Cardiac muscle cell (in vitro differentiated cells and primary cell): ENCODE results near the gene STARD8. TPM values are rescaled to one million over a fixed set of nuclear protein-coding genes. Genes with fewer than 3 reads are reported as not detected.
"Not testable (repeated sequence)": the region's sequence is repeated elsewhere in the genome, so short reads cannot be mapped to it uniquely, and the experiment has no call there.

Experiments
- DNase-seq, 2 donors: peaks; one replicate each; pipeline versions ENCODE4 v3.0.0 to v3.0.0-alpha.2; 2010 to 2017; ENCODE audit warnings: low read depth in 1 of 2, low spot score in 1 of 2
- H3K27ac ChIP-seq: fragments of 200-600 bp; sonication (generic); 2 replicates; pipeline ENCODE4 v1.5.1; 2016
- H3K27me3 ChIP-seq: fragments of 200-600 bp; sonication (generic); 2 replicates; pipeline ENCODE4 v1.6.0; 2016; ENCODE audit warnings: control low read depth
- H3K36me3 ChIP-seq: fragments of 200-600 bp; sonication (generic); 2 replicates; pipeline ENCODE4 v1.5.1; 2016; ENCODE audit warnings: control low read depth
- H3K4me1 ChIP-seq: fragments of 200-600 bp; sonication (generic); 2 replicates; pipeline ENCODE4 v1.8.1; 2017; ENCODE audit warnings: low read depth, mild to moderate bottlenecking, mixed run types
- H3K4me3 ChIP-seq: fragments of 200-600 bp; sonication (generic); 2 replicates; pipeline ENCODE4 v1.5.1; 2016; ENCODE audit warnings: mild to moderate bottlenecking
- H3K9me3 ChIP-seq: fragments of 200-600 bp; sonication (generic); 2 replicates; pipeline ENCODE4 v1.5.1; 2017; ENCODE audit warnings: low read depth, mild to moderate bottlenecking, control low read depth
- CTCF ChIP-seq: IDR thresholded peaks from 2 replicates; pipeline ENCODE4 v1.5.1; 2012; ENCODE audit warnings: low read depth, mild to moderate bottlenecking, low read length
- polyA plus RNA-seq: library from polyadenylated mRNA; unstranded; fragments of >200 nt; fragmentation: Nextera tagmentation; extraction: Ambion mirVana; gene quantifications from 2 replicates; pipeline ENCODE4 v1.2.1, GENCODE V29; 2016
- total RNA-seq: library from RNA; depleted of rRNA; stranded (reverse); fragments of >200 nt; gene quantifications from 2 replicates; pipeline ENCODE4 v1.2.3, GENCODE V29; 2016

The STARD8 gene, protein sequence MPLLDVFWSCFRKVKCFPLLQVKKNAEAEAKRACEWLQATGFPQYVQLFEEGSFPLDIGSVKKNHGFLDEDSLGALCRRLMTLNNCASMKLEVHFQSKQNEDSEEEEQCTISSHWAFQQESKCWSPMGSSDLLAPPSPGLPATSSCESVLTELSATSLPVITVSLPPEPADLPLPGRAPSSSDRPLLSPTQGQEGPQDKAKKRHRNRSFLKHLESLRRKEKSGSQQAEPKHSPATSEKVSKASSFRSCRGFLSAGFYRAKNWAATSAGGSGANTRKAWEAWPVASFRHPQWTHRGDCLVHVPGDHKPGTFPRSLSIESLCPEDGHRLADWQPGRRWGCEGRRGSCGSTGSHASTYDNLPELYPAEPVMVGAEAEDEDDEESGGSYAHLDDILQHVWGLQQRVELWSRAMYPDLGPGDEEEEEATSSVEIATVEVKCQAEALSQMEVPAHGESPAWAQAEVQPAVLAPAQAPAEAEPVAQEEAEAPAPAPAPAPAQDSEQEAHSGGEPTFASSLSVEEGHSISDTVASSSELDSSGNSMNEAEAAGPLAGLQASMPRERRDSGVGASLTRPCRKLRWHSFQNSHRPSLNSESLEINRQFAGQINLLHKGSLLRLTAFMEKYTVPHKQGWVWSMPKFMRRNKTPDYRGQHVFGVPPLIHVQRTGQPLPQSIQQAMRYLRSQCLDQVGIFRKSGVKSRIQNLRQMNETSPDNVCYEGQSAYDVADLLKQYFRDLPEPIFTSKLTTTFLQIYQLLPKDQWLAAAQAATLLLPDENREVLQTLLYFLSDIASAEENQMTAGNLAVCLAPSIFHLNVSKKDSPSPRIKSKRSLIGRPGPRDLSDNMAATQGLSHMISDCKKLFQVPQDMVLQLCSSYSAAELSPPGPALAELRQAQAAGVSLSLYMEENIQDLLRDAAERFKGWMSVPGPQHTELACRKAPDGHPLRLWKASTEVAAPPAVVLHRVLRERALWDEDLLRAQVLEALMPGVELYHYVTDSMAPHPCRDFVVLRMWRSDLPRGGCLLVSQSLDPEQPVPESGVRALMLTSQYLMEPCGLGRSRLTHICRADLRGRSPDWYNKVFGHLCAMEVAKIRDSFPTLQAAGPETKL
- total RNA-seq (1.9 TPM in 2 replicates), polyA plus RNA-seq (0.60 and 0.91 TPM in 2 replicates)

DNA sequence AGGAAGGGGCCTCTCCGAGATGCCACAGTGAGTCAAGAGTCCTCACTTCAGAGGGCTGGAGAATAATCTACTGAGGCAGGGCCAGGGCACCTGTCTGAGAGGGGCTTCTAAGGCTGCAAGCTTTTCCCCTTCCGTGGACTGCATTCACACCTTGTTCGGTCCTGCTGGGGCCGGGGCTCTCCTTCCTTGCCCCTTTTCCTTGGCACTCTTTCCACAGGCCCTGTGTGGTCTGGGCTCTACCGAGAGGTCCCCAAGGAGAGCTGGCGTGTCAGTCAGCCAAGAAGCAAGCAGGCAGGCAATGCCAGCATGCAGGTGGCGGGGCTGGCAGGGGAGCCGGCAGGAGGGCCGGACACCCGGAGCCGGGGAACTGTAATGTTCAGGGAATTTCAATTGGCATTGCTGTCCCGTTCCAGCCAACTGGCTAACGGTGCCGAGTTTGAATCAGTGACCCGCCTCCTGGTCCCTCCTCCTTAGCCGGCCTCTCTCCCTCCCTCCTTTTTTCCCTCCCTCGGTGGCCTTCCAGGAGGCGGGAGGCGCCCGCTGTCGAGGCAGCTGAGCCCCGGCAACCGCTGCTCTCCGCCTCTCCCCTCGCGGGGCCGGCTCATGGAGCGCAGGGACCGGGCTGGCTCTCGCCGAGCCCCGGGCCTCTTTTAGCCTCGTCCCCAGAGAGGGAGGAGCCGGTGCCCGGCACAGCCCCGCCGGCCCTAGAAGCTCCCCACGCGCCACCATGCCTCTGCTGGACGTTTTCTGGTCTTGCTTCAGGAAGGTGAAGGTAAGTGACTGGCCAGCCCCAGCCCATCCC, at the start of gene STARD8:
Gene STARD8, plus strand, starts transcription at position 511 of the 802 bp plus-strand sequence. Its CDS starts 217 bp downstream, at position 728.
- H3K36me3 ChIP-seq = no peaks in the 10 kb centered on the region
- no peak for TF ChIP-seq CTCF
- no peaks in the 10 kb centered on the region for H3K4me1 ChIP-seq
- no peaks in the 10 kb centered on the region for H3K9me3 ChIP-seq
- no peak within 1 kb of the TSS for H3K27ac ChIP-seq
- no peak within 1 kb of the TSS for H3K4me3 ChIP-seq
- no peaks in the 10 kb centered on the region for H3K27me3 ChIP-seq
- peak; percentile 49 to 66 for DNase-seq

DNA sequence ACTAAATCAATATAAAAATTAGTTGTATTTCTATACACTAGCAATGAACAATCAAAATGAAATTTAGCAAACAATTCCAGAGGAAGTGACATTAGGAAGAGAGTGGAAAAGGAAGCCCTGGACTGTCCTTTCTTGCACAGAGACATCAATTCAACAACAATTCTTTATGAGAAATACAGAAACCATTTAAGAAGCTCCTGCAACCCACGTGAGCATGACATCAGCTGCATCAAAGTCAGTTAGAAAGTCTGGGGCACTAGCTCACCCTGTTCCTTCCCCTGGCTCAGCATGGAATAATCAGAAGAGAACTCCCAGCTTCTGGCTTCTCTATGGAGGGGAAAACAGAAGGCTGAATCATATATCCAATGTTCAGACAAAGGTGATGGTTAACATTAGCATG, 48.6 kb upstream of the STARD8 start:
- Histone ChIP-seq H3K27ac (no peak overlapping the region), H3K9me3 (no peaks in the 10 kb centered on the region), H3K27me3 (no peaks in the 10 kb centered on the region), H3K4me1 (no peaks in the 10 kb centered on the region), H3K36me3 (no peaks in the 10 kb centered on the region), H3K4me3 (no peak overlapping the region)
- TF ChIP-seq CTCF = no peak
- no peak for DNase-seq

DNA sequence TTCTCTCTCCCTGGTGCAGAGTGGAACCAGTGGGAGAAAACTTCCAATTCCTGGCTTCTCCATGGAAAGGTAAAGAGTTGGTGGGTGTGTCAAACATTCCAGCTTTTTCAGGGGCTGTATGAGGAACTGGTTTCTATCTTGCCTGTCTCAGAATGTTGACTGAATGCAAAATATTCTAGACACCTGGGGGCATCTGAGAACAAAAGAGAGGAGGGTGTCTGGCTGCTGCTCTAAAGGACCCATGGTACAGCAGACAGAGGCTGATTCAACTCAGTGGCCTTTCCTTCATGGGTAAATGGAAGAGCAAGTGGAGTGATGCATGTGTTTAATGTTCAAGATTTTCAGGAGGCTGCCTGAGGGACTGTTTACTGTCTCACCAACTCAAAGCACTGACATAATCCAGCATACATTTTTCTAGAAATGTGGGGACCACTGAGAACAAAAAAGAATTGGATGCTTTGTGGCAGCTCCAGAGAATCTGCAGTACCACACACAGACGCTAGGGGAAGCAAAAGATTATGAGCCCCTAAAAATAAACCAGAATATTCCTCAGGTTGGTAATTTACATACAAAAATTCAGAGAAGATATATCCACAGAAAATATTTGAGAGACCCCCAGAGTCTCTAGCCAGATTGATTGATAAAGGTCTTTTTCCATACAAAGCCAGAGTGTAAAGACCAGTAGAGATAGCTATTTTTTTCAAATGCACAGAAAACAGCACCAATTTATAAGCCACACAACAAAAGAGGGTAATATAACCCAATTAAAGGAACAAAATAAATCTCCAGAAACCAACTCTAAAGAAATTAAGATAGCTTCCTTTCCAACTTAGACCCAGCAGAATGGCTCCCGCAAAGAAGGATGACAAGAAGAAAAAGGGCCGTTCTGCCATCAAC, 48.0 kb upstream of the STARD8 start:
- H3K36me3 ChIP-seq = no peaks in the 10 kb centered on the region
- peak in 1 of 2 donors; percentile 19 for DNase-seq
- no peaks in the 10 kb centered on the region for H3K9me3 ChIP-seq
- no peaks in the 10 kb centered on the region for H3K27me3 ChIP-seq
- TF ChIP-seq CTCF = peak; percentile 67
- H3K27ac ChIP-seq = no peak overlapping the region
- no peak overlapping the region for H3K4me3 ChIP-seq
- no peaks in the 10 kb centered on the region for H3K4me1 ChIP-seq

DNA sequence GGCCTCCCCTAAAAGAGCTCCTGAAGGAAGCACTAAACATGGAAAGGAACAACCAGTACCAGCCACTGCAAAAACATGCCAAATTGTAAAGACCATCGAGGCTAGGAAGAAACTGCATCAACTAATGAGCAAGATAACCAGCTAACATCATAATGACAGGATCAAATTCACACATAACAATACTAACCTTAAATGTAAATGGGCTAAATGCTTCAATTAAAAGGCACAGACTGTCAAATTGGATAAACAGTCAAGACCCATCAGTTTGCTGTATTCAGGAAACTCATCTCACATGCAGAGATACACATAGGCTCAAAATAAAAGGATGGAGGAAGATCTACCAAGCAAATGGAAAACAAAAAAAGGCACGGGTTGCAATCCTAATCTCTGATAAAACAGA, 43.2 kb upstream of the STARD8 start:
- DNase-seq, H3K27me3 ChIP-seq, H3K9me3 ChIP-seq, H3K27ac ChIP-seq, H3K4me3 ChIP-seq, H3K36me3 ChIP-seq, H3K4me1 ChIP-seq: not testable (repeated sequence)

DNA sequence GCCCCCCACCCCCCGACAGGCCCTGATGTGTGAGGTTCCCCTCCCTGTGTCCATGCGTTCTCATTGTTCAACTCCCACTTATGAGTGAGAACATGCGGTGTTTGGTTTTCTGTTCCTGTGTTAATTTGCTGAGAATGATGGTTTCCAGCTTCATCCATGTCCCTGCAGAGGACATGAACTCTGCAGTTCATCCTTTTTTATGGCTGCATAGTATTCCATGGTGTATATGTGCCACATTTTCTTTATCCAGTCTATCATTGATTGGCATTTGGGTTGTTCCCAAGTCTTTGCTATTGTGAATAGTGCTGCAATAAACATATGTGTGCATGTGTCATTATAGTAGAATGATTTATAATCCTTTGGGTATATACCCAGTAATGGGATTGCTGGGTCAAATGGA, 32.7 kb upstream of the STARD8 start:
- H3K27me3 ChIP-seq, H3K36me3 ChIP-seq, H3K9me3 ChIP-seq, H3K4me3 ChIP-seq, DNase-seq, H3K27ac ChIP-seq, H3K4me1 ChIP-seq: not testable (repeated sequence)
